HG03095 (cell line): ENCODE measurements around the gene FAM120B.
"Not testable (repeated sequence)": the region's sequence is repeated elsewhere in the genome, so short reads cannot be mapped to it uniquely, and the experiment has no call there.

Experiments used
- ATAC-seq: cut with Tn5 transposase; IDR thresholded peaks from one replicate; pipeline ENCODE4 v1.9.1; 2021; ENCODE audit warnings: moderate library complexity; ENCODE audit not compliant: unreplicated experiment

The FAM120B gene

GRCh38 chr6:170297576-170298330 is 8.8 kb upstream of the FAM120B start:
- no peak for ATAC-seq

- no peak for ATAC-seq
Observed at GRCh38 chr6:170298688-170299087, 7.9 kb upstream of the FAM120B start.

- no peak for ATAC-seq
Observed at GRCh38 chr6:170301184-170301583, 5.4 kb upstream of the FAM120B start.

GRCh38 chr6:170305805-170306323 is 694 bp upstream of the FAM120B start:
- ATAC-seq = no peak

GRCh38 chr6:170307080-170307545 is 555 bp downstream of the FAM120B start:
- no peak for ATAC-seq

GRCh38 chr6:170308761-170309160 is 2.2 kb downstream of the FAM120B start:
- no peak for ATAC-seq

- ATAC-seq = no peak
Observed at GRCh38 chr6:170311696-170312095, 5.1 kb downstream of the FAM120B start.

- ATAC-seq = no peak
Observed at GRCh38 chr6:170312876-170313275, 6.3 kb downstream of the FAM120B start.

GRCh38 chr6:170313716-170314295 is 7.2 kb downstream of the FAM120B start:
- no peak for ATAC-seq

- no peak for ATAC-seq
Observed at GRCh38 chr6:170314983-170315382, 8.4 kb downstream of the FAM120B start.

- no peak for ATAC-seq
Observed at GRCh38 chr6:170316071-170316470, 9.5 kb downstream of the FAM120B start.

GRCh38 chr6:170317076-170317475 is 10.5 kb downstream of the FAM120B start:
- ATAC-seq = no peak

- ATAC-seq = no peak
Observed at GRCh38 chr6:170317718-170318117, 11.2 kb downstream of the FAM120B start.

- ATAC-seq = no peak
Observed at GRCh38 chr6:170329321-170329720, 22.8 kb downstream of the FAM120B start.

- ATAC-seq = not testable (repeated sequence)
Observed at GRCh38 chr6:170335199-170335598, 28.6 kb downstream of the FAM120B start.

- ATAC-seq = peak; percentile 44
Observed at GRCh38 chr6:170344631-170345576, 38.3 kb downstream of the FAM120B start.

GRCh38 chr6:170345662-170346061 is 39.1 kb downstream of the FAM120B start:
- ATAC-seq = no peak

GRCh38 chr6:170346649-170347048 is 40.1 kb downstream of the FAM120B start:
- ATAC-seq = no peak

GRCh38 chr6:170347091-170347490 is 40.5 kb downstream of the FAM120B start:
- ATAC-seq = peak; percentile 68

GRCh38 chr6:170347975-170348374 is 41.4 kb downstream of the FAM120B start:
- no peak for ATAC-seq

GRCh38 chr6:170351456-170351855 is 44.9 kb downstream of the FAM120B start:
- ATAC-seq = not testable (repeated sequence)
